HepG2 (cell line): Measurements from ENCODE around the gene IRF3. TPM values are rescaled to one million over a fixed set of nuclear protein-coding genes. Genes with fewer than 3 reads are reported as not detected.

Experiments used
- ARID3A ChIP-seq: IDR thresholded peaks from 2 replicates; pipeline ENCODE4 v1.6.1; 2012; ENCODE audit warnings: low read depth, low read length, improper control_type of control experiment
- CENPBD1 ChIP-seq: sonication (generic); formaldehyde crosslinking; IDR thresholded peaks from 2 replicates; pipeline ENCODE4 v1.8.0; 2022; ENCODE audit warnings: missing genetic modification reagents, low read depth, mild to moderate bottlenecking, borderline replicate concordance
- FLYWCH1 ChIP-seq: sonication (generic); formaldehyde crosslinking; IDR thresholded peaks from 2 replicates; pipeline ENCODE4 v1.8.1; 2023; ENCODE audit warnings: mild to moderate bottlenecking, missing genetic modification reagents
- FOXA3 ChIP-seq: IDR thresholded peaks from 2 replicates; pipeline ENCODE4 v1.6.1; 2016; ENCODE audit warnings: missing genetic modification reagents, missing compliant biosample characterization
- HIVEP1 ChIP-seq: sonication (generic); formaldehyde crosslinking; IDR thresholded peaks from 2 replicates; pipeline ENCODE4 v1.4.0; 2020; ENCODE audit warnings: mild to moderate bottlenecking, missing genetic modification reagents
- MEF2D ChIP-seq: sonication (generic); formaldehyde crosslinking; IDR thresholded peaks from 2 replicates; pipeline ENCODE4 v1.5.1; 2020; ENCODE audit warnings: mild to moderate bottlenecking, missing genetic modification reagents
- ONECUT2 ChIP-seq: sonication (generic); formaldehyde crosslinking; IDR thresholded peaks from 2 replicates; pipeline ENCODE4 v1.4.0; 2020; ENCODE audit warnings: missing genetic modification reagents
- SRY ChIP-seq: sonication (generic); formaldehyde crosslinking; IDR thresholded peaks from 2 replicates; pipeline ENCODE4 v1.8.0; 2022; ENCODE audit warnings: mild to moderate bottlenecking, missing genetic modification reagents
- TBX2 ChIP-seq: sonication (generic); formaldehyde crosslinking; IDR thresholded peaks from 2 replicates; pipeline ENCODE4 v1.5.0; 2020; ENCODE audit warnings: missing genetic modification reagents, mild to moderate bottlenecking, borderline replicate concordance
- ZBTB8A ChIP-seq: sonication (generic); formaldehyde crosslinking; IDR thresholded peaks from 2 replicates; pipeline ENCODE4 v1.4.0; 2020; ENCODE audit warnings: mild to moderate bottlenecking, low read depth, missing genetic modification reagents, borderline replicate concordance
- ZFP36L1 ChIP-seq: sonication (generic); formaldehyde crosslinking; IDR thresholded peaks from 2 replicates; pipeline ENCODE4 v1.8.0; 2022; ENCODE audit warnings: mild to moderate bottlenecking, missing genetic modification reagents, moderate library complexity
- ZFP36L2 ChIP-seq: sonication (generic); formaldehyde crosslinking; IDR thresholded peaks from 2 replicates; pipeline ENCODE4 v1.4.0; 2020; ENCODE audit warnings: missing genetic modification reagents
- ZFP91 ChIP-seq: sonication (generic); formaldehyde crosslinking; IDR thresholded peaks from 2 replicates; pipeline ENCODE4 v1.9.0; 2022; ENCODE audit warnings: missing genetic modification reagents, mild to moderate bottlenecking, borderline replicate concordance
- ZFY ChIP-seq: sonication (generic); formaldehyde crosslinking; IDR thresholded peaks from 2 replicates; pipeline ENCODE4 v1.4.0; 2020; ENCODE audit warnings: missing genetic modification reagents
- ZIK1 ChIP-seq: sonication (generic); formaldehyde crosslinking; IDR thresholded peaks from 2 replicates; pipeline ENCODE4 v1.5.0; 2020; ENCODE audit warnings: mild to moderate bottlenecking, low read depth, missing genetic modification reagents, borderline replicate concordance
- ZNF180 ChIP-seq: sonication (generic); formaldehyde crosslinking; IDR thresholded peaks from 2 replicates; pipeline ENCODE4 v1.4.0; 2020; ENCODE audit warnings: low read depth, missing genetic modification reagents, borderline replicate concordance
- ZNF292 ChIP-seq: sonication (generic); formaldehyde crosslinking; IDR thresholded peaks from 2 replicates; pipeline ENCODE4 v1.8.1; 2022; ENCODE audit warnings: mild to moderate bottlenecking, low read depth, missing genetic modification reagents, borderline replicate concordance
- polyA plus RNA-seq, 8 experiments: library from polyadenylated mRNA; depleted of rRNA in 3 of 8; stranded (reverse) in 7 of 8; unstranded in 1 of 8; fragments of >200 nt; fragmentation: Illumina TruSeq in 4 of 8; extraction: Trizol in 4 of 8; gene quantifications; 2 replicates each; pipeline versions ENCODE4 v1.2.1 to v1.2.3, GENCODE V29; 2011 to 2016; ENCODE audit warnings: low read depth in 4 of 8, missing spikeins in 1 of 8, mixed read lengths in 1 of 8; ENCODE audit not compliant: insufficient read depth in 1 of 8
- total RNA-seq, 5 experiments: library from RNA; depleted of rRNA; stranded (reverse); fragments of >200 nt; fragmentation: Illumina TruSeq; extraction: Trizol; gene quantifications; 2 replicates each; pipeline ENCODE4 v1.2.3, GENCODE V29; 2016; ENCODE audit warnings: low read depth in 1 of 5
- TF ChIP-seq, protein P1 (sequence below): sonication (generic); formaldehyde crosslinking; conservative IDR thresholded peaks from 2 replicates; pipeline ENCODE4 v1.8.0; 2022; ENCODE audit warnings: low read depth, missing genetic modification reagents
- TF ChIP-seq, protein P2 (sequence below): sonication (generic); formaldehyde crosslinking; conservative IDR thresholded peaks from 2 replicates; pipeline ENCODE4 v1.8.0; 2022; ENCODE audit warnings: mild to moderate bottlenecking, moderate library complexity, missing genetic modification reagents
- TF ChIP-seq, protein P3 (sequence below): IDR thresholded peaks from 2 replicates; pipeline ENCODE4 v1.6.1; 2016; ENCODE audit warnings: missing compliant biosample characterization, missing genetic modification reagents, borderline replicate concordance

IRF3 gene
- total and polyA plus RNA-seq, 2 of the 13 experiments (the other 11 are each of a cell fraction or from before 2014, with no cell fraction given) = 61.9 to 65.5 TPM

DNA sequence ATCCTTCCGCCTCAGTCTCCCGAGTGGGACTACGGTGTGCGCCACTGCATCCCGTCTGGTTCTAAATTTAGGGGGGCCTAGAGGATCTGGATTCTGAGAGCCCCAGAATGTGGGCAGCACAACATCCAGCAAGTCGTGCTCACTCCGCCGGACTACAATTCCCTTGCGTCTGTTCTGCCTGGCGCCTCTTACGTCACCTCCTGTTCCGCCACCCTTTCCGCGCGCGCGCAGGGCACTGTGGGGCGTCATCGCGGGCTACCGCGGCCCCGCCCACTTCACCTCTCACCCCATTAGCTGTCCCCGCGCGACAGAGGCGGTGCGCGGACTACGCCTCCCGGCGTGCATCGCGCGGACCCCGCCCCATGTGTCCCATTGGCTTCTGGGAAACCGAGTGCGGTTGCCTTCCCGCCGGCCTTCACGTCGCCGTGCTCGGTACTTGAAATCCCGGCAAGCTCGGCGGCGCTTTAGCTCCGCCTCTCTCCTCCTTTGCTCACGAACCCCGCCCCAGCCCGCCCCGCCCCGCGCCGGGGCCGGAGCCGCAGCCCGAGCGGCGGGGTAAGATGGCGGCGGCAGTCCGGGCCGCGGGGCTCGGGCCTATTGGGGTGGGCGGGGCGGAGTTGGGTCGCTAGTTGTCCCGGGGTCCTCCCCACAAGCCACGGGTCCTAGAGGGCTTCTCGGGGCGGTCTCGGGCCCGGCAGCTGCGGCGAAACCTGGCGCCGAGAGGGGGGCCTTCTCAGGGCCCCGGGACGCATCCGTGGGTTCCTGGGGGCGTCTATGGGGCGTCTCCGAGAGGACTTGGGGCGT, 23.8 kb downstream of the IRF3 start, which contains the start of gene SCAF1 (continued):
- TF ChIP-seq ARID3A (no peak), ONECUT2 (CRISPR knock-in tag) (no peak), MEF2D (CRISPR knock-in tag) (peak; percentile 48; the same call in 1 of the 2 replicates), ZNF180 (no peak), ZBTB8A (CRISPR knock-in tag) (no peak), FLYWCH1 (no peak), ZFP36L2 (CRISPR knock-in tag) (no peak), TBX2 (CRISPR knock-in tag) (peak; percentile 88), ZFP91 (CRISPR knock-in tag) (peak; percentile 77), HIVEP1 (0 out of 2 replicates have a peak, but pooled peaks have one; percentile 23), ZFP36L1 (peak; percentile 91), ZNF292 (CRISPR knock-in tag) (no peak), FOXA3 (CRISPR knock-in tag) (peak; percentile 68; the same call in 1 of the 2 replicates), ZFY (CRISPR knock-in tag) (peak; percentile 80), CENPBD1 (no peak), SRY (CRISPR knock-in tag) (no peak), ZIK1 (CRISPR knock-in tag) (no peak)
- TF ChIP-seq, protein P1, sequence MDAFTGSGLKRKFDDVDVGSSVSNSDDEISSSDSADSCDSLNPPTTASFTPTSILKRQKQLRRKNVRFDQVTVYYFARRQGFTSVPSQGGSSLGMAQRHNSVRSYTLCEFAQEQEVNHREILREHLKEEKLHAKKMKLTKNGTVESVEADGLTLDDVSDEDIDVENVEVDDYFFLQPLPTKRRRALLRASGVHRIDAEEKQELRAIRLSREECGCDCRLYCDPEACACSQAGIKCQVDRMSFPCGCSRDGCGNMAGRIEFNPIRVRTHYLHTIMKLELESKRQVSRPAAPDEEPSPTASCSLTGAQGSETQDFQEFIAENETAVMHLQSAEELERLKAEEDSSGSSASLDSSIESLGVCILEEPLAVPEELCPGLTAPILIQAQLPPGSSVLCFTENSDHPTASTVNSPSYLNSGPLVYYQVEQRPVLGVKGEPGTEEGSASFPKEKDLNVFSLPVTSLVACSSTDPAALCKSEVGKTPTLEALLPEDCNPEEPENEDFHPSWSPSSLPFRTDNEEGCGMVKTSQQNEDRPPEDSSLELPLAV (CRISPR knock-in tag) = no peak
- TF ChIP-seq, protein P2, sequence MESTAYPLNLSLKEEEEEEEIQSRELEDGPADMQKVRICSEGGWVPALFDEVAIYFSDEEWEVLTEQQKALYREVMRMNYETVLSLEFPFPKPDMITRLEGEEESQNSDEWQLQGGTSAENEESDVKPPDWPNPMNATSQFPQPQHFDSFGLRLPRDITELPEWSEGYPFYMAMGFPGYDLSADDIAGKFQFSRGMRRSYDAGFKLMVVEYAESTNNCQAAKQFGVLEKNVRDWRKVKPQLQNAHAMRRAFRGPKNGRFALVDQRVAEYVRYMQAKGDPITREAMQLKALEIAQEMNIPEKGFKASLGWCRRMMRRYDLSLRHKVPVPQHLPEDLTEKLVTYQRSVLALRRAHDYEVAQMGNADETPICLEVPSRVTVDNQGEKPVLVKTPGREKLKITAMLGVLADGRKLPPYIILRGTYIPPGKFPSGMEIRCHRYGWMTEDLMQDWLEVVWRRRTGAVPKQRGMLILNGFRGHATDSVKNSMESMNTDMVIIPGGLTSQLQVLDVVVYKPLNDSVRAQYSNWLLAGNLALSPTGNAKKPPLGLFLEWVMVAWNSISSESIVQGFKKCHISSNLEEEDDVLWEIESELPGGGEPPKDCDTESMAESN (CRISPR knock-in tag) = peak; percentile 75
- TF ChIP-seq, protein P3, sequence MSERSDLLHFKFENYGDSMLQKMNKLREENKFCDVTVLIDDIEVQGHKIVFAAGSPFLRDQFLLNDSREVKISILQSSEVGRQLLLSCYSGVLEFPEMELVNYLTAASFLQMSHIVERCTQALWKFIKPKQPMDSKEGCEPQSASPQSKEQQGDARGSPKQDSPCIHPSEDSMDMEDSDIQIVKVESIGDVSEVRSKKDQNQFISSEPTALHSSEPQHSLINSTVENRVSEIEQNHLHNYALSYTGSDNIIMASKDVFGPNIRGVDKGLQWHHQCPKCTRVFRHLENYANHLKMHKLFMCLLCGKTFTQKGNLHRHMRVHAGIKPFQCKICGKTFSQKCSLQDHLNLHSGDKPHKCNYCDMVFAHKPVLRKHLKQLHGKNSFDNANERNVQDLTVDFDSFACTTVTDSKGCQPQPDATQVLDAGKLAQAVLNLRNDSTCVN (CRISPR knock-in tag) = no peak; the same call in 1 of the 2 replicates
